Stimulated activated CD4-positive, alpha-beta T cell treated with anti-CD3 and anti-CD28 coated beads, Interleukin-1b, Interleukin-23, amount 100 ng/mL, for 24 hours (primary cell): ENCODE data around the gene HECTD4.
A peak's percentile ranks its signal among the peaks of the same experiment; 100 is the strongest.

Experiments
- DNase-seq, 4 experiments: peaks; one replicate each; pipeline ENCODE4 v3.0.0-alpha.2; 2020; ENCODE audit warnings: low read depth in 4 of 4, low spot score in 1 of 4

Gene HECTD4

GRCh38 chr12:112183141-112184021 lies 198.8 kb downstream of the HECTD4 start:
- peak in 1 of 4 experiments; percentile 5 for DNase-seq

DNA sequence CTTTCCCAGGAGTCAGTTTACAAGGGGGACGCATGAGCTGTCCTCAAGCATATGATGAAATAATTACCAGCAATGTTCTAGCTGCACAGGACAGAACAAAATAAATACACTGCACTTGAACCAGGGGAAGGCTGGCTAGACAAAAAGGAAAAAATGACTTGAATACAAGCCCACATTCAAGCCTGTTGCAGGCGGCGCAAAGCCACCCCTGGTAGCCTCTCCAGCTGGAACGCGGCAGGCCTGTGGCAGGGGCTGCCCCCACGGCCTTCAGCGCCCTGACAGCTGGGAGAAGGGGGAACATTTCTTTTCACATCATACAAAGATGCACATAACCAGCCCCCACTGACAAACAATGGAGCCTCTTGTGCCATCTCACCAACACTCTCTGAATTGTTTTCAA lies 199.7 kb downstream of the HECTD4 start:
- no peak for DNase-seq

DNA sequence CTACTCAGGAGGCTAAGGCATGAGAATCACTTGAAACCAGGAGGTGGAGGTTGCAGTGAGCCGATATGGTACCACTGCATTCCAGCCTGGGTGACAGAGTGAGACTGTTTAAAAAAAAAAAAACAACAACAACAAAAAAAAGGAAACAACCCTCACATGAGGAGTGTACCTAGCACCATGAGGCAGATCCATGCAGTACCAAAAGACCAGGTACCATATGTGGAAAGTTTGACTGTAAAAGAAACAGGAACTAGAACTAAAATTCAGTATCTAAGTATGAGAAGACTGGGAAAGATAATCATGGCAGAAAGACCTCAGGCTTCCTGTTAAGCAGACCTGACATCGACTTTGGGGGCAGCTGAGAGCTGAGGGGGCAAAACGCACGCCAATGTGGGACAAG lies 201.8 kb downstream of the HECTD4 start:
- DNase-seq: no peak

DNA sequence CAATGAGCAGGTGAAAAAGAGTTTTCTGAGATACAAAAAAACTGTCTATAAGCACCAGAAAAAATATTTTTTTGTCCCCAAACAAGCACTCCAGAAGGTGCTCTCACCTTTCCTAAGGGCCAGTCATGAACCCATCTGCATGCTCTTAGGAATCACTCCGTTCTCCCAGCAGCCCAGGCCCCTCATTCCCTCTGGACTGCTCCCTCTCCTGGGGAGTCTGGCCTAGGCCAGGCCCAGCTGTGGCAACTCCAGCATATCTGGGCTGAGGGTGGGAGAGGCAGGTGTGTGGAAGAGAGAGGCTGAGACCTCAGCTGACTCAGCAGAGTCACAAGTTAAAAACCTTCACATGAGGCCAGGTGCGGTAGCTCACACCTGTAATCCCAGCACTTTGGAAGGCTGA lies 202.3 kb downstream of the HECTD4 start:
- DNase-seq: no peak

DNA sequence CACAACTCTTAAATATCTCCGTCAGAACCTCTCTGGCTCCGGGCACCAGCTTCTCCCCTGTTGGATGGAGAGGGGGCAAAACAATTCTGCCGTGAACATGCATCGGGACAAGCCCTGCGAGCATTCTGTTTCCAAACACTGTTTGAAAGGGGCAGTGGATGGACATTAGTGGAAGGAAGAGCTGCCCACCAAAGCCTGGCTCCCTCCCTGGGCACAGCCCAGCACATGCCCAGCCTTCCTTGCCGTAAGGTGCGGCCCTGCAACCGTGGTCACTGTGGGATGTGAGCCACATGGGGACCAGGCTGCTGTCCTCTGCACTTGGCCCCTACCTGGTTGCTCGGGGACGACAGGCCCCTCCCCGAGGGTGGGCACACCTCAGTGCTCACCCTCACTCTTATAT lies 202.9 kb downstream of the HECTD4 start:
- DNase-seq: no peak

GRCh38 chr12:112178796-112179195 lies 203.4 kb downstream of the HECTD4 start:
- no peak for DNase-seq

DNA sequence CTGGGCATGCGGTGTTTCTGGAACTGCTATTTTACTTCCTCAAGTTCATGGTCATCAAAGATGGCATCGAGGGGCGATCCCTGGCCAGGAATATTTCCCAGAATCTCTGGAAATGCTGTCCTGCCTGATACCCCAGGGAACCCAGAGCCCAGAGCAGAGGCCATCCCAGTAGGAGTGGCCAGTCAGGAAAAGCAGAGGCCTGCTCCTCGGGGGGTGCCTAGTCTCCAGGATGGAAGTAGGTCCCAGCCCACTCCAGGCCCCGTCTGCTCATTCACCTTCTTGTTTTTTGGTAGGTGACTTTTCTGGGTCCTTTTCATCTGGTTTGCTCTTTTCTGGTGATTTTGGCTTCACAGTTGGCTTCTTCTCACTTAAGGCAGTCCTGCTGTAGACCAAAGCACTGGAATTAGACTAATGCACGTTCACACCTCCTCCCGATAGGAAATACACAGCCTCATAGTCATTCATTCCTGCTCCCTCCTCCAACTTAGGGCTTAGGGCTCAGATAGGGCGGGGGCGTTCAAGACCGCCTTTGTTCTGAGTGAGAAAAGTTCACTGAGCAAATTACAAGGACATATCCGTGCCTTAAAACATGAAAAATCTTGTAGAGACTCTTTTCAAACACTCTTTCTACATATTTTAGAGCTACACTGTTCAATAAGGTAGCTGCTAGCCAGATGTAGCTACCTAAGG lies 205.8 kb downstream of the HECTD4 start:
- DNase-seq: no peak

- no peak for DNase-seq
These were observed 206.7 kb downstream of the HECTD4 start for GRCh38 chr12:112175361-112176155.

- DNase-seq: no peak
These were observed 209.5 kb downstream of the HECTD4 start for GRCh38 chr12:112172556-112173324.

DNA sequence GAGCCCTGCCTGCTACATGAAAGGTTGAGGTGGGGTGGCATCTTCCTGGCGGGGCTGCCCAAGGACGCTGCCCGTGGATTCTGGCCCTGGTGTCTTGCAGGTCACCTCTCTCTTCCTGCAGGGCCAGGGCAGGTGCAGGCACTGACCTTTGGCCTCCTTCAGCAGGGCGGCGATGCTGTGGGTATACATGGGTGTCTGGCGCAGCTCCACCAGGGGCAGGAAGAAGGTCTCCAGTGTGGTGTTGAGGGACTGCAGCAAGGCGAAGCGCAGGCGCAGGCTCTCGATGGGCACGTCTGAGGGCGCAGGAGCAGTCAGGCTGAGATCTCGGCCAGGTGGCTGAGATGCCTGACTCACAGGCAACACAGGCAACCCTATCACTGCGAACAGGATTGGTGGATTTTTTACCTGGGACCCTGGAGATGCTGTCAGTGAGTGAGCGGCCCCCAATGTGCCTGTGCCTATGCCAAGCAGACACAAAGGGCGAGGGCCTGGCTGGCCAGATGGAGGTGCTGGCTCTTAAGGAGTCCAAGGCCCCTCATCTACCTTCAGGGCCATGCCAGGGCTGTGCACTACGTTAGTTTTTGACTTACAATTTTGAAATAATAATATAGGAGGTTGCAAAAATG lies 211.1 kb downstream of the HECTD4 start:
- no peak for DNase-seq

DNA sequence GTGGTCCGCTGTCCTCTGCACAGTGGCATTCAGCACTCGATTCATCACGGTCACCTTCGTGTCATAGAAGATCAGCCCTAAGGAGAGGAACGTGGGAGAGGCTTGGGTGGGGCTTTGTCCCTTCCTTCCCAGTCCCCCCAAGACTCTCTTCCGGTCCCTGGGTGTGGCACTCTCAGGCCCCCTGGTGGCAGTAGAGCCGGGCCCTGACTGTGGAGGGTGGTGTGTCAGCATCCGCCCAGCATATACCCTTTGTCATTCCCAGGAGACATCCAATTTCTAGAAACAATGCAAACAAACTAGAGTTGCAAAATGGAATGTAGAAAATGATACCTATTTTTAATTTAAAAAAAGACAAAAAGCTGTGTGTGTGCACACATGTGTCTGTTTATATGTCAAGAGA lies 211.9 kb downstream of the HECTD4 start:
- DNase-seq: no peak

- no peak for DNase-seq
These were observed 212.3 kb downstream of the HECTD4 start for GRCh38 chr12:112169966-112170365.

- DNase-seq: no peak
These were observed 212.9 kb downstream of the HECTD4 start for GRCh38 chr12:112169161-112169872.

GRCh38 chr12:112168561-112168971 lies 213.7 kb downstream of the HECTD4 start:
- no peak for DNase-seq

GRCh38 chr12:112167718-112168525 lies 214.3 kb downstream of the HECTD4 start:
- DNase-seq: no peak

DNA sequence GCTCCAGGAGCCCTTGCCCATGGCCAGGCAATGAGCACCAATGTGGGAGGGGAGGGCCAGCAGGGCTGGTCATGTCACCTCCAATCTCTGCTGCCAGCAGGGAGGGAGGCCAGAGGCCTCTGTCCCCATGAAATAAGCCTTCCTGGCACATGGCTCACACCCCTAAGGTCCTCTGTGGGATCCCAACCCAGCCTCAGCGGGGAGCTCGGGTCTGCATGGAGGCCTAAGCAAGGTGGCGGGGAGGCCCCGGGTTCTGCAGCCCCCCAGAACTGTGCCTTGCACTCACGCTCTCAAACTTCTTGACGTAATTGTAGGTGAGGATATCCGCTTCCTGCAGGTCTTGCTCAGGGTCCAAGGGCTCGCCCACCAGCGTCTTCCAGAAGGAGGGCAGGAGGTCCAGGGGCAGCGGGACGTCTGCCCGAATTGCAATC lies 215.2 kb downstream of the HECTD4 start:
- DNase-seq: no peak

DNA sequence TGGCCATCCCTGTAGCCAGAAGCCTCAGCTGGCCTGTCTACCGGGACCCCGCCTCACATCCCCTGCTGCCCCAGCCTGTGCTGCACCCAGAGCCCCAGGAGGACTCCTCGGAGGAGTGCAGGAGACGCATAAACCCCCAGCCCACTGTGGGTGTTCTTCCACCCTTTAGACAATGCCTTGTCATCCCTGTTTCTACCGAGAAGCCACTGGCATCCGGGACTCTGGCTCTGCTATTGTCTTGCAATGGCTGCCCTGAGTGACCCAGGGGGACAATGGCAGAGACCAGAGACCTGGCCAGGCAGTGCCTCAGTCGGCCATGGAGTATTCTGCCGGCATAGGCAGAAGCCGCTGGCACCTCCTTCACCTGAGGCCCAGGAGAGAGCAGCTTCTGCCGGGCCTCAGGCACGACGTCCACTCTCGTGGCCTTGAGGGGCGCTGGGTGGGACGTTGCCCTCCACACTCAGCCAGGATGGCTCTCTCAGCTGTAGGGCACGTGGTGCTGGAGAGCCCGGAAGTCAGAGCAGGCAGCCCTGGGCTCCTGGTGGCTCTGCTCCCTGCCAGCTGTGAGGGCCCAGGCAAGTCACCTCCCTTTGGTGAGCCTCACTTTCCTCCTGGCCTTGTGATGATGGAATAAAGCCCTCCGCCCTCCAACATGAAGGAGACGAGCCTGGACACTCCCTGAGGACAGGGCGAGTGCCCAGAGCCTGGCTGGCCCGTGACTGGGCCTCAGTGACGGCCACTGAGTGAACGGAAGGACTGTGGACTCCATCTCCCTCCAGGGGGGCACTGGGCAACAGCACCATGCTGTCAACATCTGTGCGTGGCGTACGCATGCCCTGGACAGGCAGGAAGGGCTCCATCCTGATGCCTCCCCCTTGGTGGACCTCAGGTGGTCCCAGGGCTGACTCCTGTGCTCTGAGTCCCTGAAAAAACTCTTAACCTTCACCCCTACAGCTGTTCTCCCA lies 215.9 kb downstream of the HECTD4 start:
- no peak for DNase-seq

- DNase-seq: no peak
These were observed 216.6 kb downstream of the HECTD4 start for GRCh38 chr12:112165624-112166023.
